HuH-7 (cell line): ENCODE results near the gene AADAT.
"Not testable (repeated sequence)": the region's sequence is repeated elsewhere in the genome, so short reads cannot be mapped to it uniquely, and the experiment has no call there.

Experiments
- DNase-seq: peaks from one replicate; pipeline ENCODE4 v3.0.0; 2011; ENCODE audit warnings: low spot score

Gene AADAT

DNA sequence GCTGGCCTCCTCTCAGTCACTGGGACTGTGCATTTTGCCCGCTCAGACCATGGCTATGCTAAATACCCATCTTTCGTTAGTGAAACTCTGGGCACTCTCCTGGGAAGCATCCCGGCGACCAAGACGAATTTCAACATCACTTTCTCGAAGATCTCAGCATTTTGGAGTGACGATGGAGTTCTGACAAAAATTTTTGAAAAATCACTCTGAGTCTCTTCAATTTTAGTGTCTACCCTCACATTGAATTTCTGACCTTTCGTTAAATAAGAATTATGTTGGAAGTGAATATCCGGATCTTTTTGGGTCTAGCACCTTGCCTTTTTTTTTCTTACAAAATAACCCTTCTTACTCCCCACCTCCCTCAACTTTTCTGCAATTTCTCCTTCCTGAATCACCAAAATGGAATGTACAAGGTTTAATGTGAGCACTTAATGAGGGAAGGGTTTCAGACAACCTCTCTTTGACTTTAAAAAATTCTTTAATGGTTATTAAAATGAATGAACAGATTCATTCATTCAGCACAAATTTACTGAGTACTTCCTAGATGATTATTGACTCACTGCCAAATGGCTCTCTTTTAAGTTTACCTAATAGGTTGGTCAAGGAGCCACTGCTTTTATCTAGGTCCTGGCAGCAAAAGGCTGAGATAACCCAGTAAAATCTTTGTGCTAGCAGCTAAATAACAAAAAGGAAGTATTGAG lies 746 bp upstream of the AADAT start:
- DNase-seq = peak; percentile 34

- peak; percentile 53 for DNase-seq
These were observed 485 bp downstream of the AADAT start for GRCh38 chr4:170089274-170089667.

GRCh38 chr4:170088716-170089115 lies 1.0 kb downstream of the AADAT start:
- DNase-seq = no peak

DNA sequence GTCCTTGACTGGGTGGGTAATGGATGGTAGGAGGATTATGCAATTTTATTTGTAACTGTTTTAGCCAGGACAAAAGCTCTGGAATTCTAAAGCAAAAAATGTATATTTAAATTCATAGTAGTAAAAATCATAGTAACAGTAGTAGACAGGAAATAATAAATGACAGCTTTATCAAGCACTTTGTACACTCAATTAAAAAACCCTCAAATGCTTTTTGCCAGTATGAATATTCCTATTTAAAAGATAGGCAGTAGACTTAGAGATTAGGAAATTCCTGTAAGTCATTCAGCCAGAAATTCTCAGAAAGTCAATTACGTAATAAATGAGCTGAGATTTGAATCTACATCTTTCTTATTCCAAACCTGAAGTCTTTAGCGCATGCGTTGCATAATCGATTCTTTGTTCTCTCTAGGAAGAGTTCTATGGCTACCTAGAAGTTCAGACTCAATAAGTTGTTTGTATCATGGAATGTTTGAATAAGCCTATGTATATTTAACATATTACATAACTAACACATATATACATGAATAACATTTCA lies 2.5 kb downstream of the AADAT start:
- DNase-seq = no peak

DNA sequence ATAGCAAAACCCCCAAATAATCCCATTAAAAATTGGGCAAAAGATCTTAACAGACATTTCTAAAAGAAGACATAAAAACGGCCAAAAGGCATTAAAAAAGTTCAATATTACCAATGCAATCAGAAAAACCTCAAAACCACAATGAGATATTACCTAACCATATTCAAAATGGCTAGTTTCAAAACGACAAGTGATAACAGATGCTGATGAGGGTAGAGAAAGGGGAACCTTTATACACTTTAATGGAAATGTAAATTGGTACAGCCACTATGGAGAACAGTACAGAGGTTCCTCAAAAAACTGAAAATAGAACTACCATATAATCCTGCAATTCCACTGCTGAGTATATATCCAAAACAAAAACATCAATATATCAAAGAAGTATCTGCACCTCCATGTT lies 6.2 kb downstream of the AADAT start:
- no peak for DNase-seq

GRCh38 chr4:170080496-170080895 lies 9.3 kb downstream of the AADAT start:
- DNase-seq = no peak

- no peak for DNase-seq
These were observed 9.8 kb downstream of the AADAT start for GRCh38 chr4:170079981-170080380.

- DNase-seq = no peak
These were observed 18.6 kb downstream of the AADAT start for GRCh38 chr4:170071196-170071595.

- no peak for DNase-seq
These were observed 21.2 kb downstream of the AADAT start for GRCh38 chr4:170068438-170069128.

DNA sequence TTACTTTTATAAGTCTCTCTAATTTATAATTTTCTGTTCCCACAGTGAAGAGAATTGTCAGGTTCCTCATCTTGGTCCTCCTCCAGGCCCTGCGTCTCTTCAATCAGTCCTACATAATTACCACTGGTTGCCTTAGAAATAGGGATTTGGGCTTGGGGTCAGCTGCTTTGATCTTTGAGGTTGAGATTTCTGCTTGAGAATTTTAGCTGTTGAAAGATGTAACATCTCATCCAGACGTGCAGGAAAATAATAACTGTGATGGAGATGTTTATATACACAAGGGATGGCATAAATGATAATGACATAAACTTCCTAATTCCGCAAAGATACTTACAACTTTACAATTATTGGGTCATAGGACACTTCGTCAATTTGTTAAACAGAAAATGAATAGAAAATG lies 30.3 kb downstream of the AADAT start:
- DNase-seq = no peak

DNA sequence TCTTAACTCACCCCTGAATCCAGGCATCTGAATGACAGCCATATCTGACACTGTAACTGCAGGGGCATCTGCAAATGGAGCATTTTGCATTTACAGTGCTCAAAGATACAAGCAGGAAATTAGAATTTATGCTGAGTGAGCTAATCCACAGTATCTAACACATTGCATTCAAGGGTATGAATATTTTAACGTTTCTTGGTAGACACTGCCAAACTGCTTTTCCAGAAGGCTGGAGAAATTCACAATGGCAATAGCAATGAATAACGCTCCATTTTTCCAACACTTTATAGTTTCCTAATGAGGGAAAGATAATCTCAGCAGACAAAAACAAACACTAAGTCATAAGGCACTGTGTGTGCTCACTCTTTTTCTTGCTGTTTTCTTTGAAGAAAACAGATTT lies 30.9 kb downstream of the AADAT start:
- DNase-seq = no peak

DNA sequence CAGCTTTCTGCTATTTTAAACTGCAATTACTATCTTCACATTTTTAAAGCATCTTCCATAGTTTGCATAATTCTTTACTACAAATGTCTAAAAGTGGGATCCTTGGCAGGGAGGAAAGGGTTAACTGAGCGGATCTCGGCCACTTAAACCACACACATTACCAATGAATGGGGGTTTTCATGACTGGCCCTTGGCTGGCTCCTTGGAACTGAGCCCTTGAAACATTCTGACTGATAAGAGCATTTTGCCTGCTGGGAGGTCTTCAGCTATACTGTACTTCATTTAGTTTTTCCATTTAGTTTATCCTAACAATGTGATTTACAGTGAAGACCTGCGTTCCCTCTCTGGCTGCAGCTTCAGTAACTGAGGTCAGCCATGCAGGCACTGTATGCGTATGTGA lies 31.9 kb downstream of the AADAT start:
- no peak for DNase-seq

GRCh38 chr4:170052919-170053318 lies 36.8 kb downstream of the AADAT start:
- no peak for DNase-seq

GRCh38 chr4:170051402-170051801 lies 38.4 kb downstream of the AADAT start:
- DNase-seq = peak; percentile 20

- no peak for DNase-seq
These were observed 40.0 kb downstream of the AADAT start for GRCh38 chr4:170049766-170050165.

- DNase-seq = peak; percentile 34
These were observed 41.9 kb downstream of the AADAT start for GRCh38 chr4:170047771-170048354.

GRCh38 chr4:170046156-170046555 lies 43.6 kb downstream of the AADAT start:
- not testable (repeated sequence) for DNase-seq

DNA sequence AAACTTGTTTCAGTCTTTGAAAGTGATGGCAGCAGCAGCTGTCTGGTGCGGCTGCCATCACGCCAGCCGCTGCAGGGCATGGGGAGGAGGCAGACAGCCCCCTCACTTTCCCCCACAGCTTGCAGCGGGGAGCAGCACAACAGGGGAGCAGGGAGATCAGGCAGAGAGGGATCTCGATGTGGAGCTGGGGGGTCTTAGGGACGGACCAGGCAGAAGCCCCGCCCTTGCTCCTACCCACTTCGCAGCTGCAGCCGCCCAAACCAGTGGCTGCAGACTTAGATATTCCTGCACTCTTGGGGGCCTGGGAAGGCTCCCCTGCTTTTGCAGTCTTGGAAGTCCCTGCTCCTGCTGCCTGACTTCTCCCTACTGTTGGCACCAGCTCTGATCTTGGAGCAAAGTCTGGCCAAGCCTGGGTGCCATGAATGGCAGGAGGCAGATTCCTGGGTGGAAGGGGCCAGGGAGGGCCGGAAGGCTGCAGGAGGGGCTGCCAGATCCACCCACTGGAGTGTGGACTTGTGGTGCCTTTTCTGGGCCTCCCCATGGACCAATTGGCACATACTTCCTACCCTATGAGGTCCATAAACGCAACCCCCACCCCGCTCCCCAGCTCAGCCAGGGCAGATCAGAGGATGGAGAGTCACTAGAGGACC lies 49.6 kb downstream of the AADAT start:
- DNase-seq = no peak

GRCh38 chr4:170038769-170039168 lies 51.0 kb downstream of the AADAT start:
- no peak for DNase-seq

GRCh38 chr4:170038232-170038631 lies 51.5 kb downstream of the AADAT start:
- DNase-seq = no peak

DNA sequence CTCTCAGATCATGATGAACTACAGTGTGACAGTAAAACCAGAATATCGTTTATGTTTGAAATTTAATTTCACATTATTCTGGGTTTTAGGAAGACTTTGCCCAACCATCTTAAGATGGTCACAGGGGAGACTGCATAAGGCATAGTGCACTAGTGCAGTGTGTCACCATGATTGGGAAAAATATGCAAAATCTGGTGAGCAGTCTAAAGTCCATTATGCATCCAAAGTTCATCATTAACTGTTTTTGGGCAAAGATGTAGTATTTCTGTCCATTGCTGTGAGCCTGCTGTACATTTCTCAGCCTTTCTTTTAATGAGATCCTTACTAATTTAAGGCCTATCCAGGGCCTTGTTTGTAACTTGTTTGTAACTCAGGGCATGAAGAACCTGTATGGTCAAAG lies 52.3 kb downstream of the AADAT start:
- peak; percentile 51 for DNase-seq

DNA sequence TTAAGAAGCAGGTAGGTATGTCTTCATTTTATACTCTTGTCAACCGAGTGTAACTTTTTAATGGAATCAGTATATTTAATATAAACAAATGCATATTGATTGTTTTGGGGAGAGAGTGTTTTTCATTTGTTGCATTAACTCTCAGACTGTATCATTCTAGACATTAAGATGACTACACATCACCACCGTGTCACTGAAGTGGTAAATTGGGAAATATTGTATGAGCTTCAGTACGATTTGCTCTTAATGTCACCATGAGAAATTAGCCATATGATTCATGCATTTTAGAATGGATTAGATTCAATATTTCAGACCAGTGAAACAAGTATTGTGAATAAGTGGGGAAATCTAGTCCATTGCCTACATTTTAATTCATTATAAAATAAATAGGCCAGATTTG lies 53.9 kb downstream of the AADAT start:
- no peak for DNase-seq

GRCh38 chr4:170035231-170035630 lies 54.5 kb downstream of the AADAT start:
- no peak for DNase-seq
